Stimulated activated CD4-positive, alpha-beta T cell treated with anti-CD3 and anti-CD28 coated beads, Interleukin-2, amount 100 ng/mL, for 24 hours (primary cell): ENCODE data around the gene FUT2.
"Not testable (repeated sequence)": the region's sequence is repeated elsewhere in the genome, so short reads cannot be mapped to it uniquely, and the experiment has no call there.

Experiments used
- DNase-seq, 2 donors: peaks; one replicate each; pipeline ENCODE4 v3.0.0-alpha.2; 2020

The FUT2 gene

GRCh38 chr19:48695743-48696352 lies at the start of gene FUT2:
FUT2 (plus strand) TSS chr19:48695971; CDS start chr19:48702957, 6,986 bp downstream.
- no peak for DNase-seq

GRCh38 chr19:48646001-48646721 lies 49.6 kb upstream of the FUT2 start, which contains the start of gene CA11:
CA11 (minus strand) TSS chr19:48646187; CDS start chr19:48645632, 555 bp downstream.
- peak; percentile 90 to 91 for DNase-seq

GRCh38 chr19:48646722-48647216 lies 49.0 kb upstream of the FUT2 start:
- DNase-seq: no peak

GRCh38 chr19:48648134-48648533 lies 47.6 kb upstream of the FUT2 start:
- DNase-seq: no peak

GRCh38 chr19:48650974-48651682 lies 44.6 kb upstream of the FUT2 start:
- no peak for DNase-seq

GRCh38 chr19:48651683-48652048 lies 44.1 kb upstream of the FUT2 start:
- DNase-seq: no peak

- DNase-seq: no peak
Measured at GRCh38 chr19:48654299-48655059, 41.3 kb upstream of the FUT2 start.

GRCh38 chr19:48656840-48657474 lies 38.8 kb upstream of the FUT2 start:
- DNase-seq: no peak

- not testable (repeated sequence) for DNase-seq
Measured at GRCh38 chr19:48657828-48658227, 37.9 kb upstream of the FUT2 start.

- DNase-seq: no peak
Measured at GRCh38 chr19:48658483-48658882, 37.3 kb upstream of the FUT2 start.

- DNase-seq: no peak
Measured at GRCh38 chr19:48659768-48660167, 36.0 kb upstream of the FUT2 start.

- DNase-seq: peak; percentile 85 to 88
Measured at GRCh38 chr19:48660852-48661710, 34.7 kb upstream of the FUT2 start.

GRCh38 chr19:48661711-48662090 lies 34.1 kb upstream of the FUT2 start:
- DNase-seq: no peak

GRCh38 chr19:48663667-48664066 lies 32.1 kb upstream of the FUT2 start:
- no peak for DNase-seq

GRCh38 chr19:48664476-48664875 lies 31.3 kb upstream of the FUT2 start:
- DNase-seq: no peak

GRCh38 chr19:48665786-48666185 lies 30.0 kb upstream of the FUT2 start:
- DNase-seq: no peak

- no peak for DNase-seq
Measured at GRCh38 chr19:48668332-48668731, 27.4 kb upstream of the FUT2 start.

- no peak for DNase-seq
Measured at GRCh38 chr19:48668761-48669160, 27.0 kb upstream of the FUT2 start.

GRCh38 chr19:48669903-48670668 lies 25.7 kb upstream of the FUT2 start:
- no peak for DNase-seq

GRCh38 chr19:48670699-48671445 lies 24.9 kb upstream of the FUT2 start:
- no peak for DNase-seq
